HG03064 (cell line): ENCODE data around the gene MAST4.

Source experiments
- ATAC-seq: cut with Tn5 transposase; IDR thresholded peaks from one replicate; pipeline ENCODE4 v1.9.1; 2021; ENCODE audit warnings: low read depth; ENCODE audit not compliant: unreplicated experiment

The MAST4 gene

DNA sequence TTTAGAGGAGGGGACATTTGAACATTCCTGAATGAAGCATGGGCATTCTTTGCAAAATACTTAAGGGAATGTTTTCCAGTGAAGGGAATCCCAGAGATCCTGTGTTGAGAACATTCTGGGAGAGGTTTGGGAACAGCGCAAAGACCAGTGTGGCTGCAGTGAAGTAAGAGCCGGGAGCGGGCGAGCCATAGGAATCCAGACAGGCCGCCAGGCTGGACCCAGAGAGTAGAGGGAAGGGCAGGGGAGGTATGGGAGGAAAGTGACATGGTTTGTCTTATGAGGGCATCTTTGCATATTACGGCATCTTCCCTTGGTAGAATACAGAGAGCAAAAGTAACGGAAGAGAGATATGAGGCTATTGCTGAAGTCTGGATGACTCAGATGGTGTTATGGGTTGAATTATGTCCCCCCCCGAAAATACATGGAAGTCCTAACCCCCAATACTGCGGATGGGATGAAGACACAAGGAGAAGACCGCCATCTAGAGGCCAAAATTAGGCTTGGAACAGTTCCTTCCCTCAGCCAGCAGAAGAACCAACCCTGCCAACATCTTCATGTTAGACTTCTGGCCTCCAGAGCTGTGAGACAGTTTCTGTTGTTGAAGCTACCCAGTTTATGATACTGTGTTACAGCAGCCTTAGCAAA is 268.2 kb downstream of the MAST4 start:
- ATAC-seq = no peak

DNA sequence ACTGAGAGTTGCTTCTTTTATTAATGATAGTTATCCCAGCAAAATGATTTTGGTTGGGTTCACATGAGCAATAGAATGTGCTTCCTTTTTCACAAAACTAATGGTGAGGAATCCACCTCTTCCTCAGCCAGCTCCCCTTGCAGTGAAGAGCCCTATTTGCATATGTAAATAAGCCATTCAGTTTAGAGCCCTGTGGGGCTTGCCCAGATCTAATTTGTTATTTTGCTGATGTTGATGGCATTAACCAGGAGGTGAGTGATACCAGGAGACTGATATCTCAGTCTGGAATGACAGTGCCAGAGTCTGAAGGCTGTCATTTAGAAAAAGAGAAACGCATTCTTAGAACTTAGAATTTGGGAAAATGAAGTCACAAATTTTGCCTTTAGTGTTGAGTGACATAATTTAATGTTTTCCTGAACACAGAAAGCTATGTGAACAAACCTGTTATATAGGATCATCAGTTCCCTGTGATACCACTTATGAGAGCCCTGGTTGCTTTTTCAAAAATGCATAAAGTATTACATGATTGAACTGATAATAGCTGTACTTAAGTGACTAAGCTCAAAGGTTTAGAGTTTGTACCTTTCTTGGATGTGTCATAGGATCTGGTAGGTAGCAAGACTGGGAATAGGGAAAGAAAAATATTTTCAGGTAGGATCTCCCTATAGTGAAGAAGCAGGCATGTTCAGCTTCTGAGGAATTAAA is 271.6 kb downstream of the MAST4 start:
- ATAC-seq = no peak

DNA sequence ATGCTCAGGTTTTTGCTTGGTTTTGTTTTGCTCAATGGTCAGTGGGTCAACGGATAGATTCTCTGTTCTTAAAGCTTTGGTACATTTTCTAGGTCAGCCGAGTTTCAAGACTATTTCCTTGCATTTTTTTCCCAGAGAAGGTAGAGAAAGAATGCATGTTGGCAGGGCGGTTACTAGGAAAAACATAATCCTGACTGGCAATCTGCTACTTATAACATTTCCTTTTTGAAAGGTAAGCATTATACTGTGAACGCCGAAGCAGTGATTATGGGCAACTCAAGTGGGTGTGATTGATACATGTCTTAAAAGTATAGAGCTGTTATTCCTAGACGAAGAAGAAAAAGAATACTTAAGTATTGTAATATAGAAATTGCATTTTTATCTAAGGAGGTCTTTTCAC is 273.2 kb downstream of the MAST4 start:
- ATAC-seq = no peak

DNA sequence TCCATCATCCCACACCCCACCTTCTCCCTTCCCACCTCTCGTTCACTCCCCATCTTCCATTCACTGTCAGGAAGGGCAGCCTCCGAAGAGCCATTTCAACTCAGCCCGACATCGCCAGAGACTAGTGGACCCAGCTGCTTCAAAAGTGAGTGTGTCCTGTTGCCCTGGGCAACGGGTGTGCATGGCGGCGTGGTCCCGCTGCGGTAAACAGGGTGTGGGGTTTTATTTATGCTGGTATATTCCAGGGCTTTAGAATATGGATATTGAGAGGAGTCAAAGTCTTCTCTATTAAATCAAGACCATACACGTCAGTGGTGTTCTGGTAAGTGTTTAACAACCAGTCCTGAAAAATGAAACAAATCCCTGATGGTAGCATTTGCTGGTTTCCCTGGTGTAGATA is 274.5 kb downstream of the MAST4 start:
- no peak for ATAC-seq

DNA sequence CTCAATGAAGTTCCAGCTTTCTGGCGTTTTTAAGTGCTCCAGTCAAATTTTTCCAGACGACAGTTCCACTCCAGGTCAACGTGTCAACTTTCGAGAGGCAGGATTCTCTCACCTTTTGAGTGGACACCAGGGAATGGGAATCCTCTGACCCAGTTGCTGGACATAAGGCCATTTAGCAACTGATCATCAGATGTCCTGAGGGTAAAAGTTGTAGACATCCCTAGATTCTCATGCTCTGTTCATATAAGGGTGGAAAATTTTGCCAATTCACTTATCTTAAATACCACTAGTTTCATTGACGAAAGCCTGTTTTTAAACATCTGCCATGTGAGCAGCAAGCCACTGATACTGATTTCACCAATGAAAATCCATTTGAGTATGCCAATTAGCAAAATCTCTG is 275.5 kb downstream of the MAST4 start:
- no peak for ATAC-seq

DNA sequence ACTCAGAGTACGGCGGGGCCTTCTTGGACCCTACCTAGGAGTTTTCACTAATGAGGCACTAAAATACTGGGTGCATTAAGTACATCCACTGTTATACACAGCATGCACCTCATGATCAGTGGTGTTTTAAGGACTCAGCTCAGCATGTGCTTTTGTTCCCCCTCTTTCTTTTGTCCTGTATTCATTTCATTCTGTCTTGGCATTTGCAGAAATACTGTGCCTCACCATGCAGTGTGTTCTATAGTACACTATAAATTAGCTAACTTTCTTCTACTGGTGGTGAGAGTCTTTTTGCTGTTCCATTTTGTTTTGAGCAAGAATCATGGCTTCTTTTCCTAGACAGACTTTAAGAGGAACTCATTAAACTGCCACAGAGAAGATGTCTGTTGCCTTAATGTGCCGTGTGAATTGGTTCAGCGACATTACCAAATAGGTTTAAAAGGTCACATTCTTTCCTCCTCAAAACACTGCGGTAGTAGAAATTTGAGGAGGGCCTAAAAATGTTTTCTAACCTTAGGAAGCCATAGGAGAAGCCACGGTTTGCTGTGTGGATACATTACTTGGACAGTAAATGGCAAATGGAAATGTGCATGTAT is 276.6 kb downstream of the MAST4 start:
- ATAC-seq = no peak

DNA sequence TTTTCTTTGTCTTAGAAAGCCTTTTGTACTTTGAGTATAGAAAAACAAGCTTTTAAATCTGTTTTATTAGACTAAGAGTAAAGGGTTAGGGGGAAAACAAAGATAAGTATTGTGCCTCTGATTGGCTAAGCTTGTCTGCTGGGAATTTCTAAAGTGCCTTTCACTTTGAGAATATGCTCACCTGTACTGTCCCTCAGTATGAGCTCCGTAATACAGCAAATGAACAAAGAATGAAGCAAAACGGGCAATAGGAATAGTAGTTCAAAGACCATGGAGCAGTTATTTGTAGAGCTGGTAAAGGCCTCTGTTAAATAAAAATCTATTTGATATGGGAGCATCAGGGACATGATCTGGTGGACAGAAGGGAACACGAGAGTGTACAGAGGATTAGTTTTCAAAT is 277.8 kb downstream of the MAST4 start:
- no peak for ATAC-seq

DNA sequence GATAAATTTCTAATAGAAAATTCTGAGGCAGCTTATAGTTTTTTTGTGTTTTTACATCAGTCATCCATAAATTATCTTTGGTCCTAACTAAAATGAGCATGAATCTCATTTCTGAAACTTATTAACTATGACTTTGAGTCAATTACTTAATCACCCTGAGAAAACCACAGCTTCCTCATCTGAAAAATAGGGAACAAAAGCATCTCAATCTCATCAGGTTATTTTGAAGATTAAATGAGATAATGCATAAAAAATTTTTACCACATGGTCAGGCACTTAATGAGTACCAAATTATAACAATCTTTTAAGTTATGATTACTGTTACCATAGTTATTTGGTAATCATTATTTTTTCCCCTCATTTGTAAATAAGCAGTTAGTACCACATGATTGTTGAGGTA is 279.1 kb downstream of the MAST4 start:
- no peak for ATAC-seq

DNA sequence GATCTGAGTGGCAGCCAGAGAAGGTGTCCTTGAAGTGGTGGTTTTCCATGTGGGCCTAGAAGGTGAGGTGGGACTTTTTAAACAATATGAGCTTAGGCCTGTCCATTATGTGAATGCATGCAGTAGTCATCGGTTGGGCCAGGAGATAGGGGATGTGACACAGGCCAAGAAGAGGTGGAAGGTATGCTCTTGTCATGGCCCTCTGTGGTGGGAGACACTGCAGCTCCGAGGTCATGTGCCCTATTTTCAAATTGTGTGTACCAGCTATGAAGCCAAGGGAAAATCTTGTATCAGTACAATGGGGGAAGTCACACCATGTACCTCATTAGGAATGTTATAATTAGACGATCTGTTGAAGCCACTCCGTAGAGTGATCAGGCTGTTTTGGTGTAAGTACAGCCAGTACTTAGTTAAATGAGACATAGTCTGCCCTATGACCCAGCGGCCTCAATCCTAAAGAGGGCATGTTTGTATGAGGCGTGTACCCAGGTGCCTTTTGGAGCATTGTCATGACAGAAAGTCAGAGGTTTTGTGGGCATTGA is 280.1 kb downstream of the MAST4 start:
- ATAC-seq = no peak

DNA sequence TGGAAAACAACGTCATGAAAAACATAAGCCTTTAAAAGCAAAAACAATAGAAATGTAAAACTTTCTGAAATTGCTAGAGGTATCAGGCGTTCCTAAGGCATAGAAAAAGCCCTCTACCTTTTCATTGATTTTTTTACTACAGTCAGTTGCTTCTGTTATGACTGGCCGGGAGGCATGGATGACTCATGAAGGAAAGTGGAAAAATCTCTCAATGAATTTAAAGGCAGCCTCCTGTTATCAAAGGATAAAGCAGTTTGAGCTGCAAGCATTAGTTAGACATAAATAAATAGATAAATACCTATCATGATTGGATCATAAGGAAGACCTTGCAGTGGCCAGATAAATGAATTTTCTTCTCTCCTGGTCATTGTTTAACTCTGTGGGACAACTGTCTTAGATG is 281.6 kb downstream of the MAST4 start:
- ATAC-seq = no peak

DNA sequence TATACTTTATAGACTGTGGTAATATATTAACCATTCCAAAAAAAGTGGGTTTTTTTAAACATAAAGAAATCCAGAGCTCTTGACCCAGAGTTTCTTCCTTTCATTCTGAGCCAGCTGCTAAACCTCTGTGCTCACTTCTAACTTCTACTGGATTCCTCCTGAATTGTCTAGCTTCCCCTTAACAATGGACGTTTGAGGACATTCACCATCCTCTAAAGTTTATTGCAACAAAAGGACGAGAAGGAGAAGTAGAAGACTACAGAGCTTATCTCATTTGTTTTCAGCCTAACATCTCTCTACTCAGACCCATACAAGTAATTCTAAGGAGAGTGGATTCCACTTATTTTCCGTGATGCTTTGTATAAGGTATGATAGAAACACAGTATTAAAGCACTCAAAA is 284.2 kb downstream of the MAST4 start:
- no peak for ATAC-seq

DNA sequence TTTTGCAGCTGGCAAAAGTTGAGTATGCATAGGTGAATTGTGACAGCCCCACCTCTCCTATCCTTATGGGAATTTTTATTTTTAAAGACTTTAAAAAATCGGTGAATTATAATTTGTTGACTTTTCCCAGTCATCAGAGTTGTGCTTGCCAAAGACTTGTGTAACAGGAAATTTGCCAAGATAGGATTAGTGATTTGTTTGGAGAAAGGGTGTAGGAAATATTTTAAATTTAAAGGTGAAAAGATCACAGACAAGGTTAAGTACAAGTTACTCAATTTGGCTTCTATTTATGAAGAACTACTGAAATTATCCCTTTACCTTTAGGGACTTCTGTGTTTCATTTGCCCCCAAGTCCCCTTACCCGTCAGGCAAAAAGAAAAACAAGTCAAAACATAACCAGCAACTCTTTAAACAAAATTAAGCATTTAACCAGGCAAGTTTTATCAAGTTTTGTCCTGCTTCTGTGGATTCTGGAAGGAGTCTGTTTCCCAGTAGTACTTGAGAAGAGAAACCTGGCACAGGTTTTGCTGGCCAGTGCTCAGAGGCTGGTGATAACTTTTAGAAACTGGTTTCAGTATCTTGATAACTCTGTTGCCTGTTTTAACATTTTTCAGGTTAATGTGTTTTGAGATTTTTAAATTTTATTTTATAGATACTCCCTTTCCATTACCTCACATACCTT is 285.4 kb downstream of the MAST4 start:
- no peak for ATAC-seq

DNA sequence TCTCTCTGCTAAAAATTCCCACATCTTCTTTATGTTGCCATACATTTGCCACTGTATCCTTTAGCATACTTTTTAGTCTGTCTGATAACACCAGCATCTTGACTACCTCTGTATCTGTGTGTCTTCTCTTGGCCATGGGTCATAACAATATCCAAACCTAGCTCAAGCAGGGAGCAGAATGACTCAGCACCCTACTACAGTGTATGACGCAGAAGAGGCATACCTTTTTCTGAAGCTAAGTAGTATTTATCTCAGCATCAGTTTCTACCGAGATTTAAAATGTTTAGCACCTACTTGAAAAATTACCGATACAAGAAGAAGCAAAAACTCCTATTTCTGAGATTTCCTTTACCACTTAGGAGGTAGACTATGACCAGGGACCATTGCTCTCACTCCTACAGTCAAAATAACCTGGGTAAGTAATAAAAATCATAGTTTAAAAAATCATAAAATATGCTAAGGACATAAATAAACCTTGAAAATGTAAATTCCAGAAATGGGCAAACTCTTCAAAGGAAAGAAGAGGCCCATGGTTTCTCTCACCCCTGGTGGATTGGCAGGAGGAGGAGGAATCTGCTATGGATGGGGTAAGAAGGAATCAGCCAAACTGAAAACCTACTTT is 286.5 kb downstream of the MAST4 start:
- ATAC-seq = no peak

DNA sequence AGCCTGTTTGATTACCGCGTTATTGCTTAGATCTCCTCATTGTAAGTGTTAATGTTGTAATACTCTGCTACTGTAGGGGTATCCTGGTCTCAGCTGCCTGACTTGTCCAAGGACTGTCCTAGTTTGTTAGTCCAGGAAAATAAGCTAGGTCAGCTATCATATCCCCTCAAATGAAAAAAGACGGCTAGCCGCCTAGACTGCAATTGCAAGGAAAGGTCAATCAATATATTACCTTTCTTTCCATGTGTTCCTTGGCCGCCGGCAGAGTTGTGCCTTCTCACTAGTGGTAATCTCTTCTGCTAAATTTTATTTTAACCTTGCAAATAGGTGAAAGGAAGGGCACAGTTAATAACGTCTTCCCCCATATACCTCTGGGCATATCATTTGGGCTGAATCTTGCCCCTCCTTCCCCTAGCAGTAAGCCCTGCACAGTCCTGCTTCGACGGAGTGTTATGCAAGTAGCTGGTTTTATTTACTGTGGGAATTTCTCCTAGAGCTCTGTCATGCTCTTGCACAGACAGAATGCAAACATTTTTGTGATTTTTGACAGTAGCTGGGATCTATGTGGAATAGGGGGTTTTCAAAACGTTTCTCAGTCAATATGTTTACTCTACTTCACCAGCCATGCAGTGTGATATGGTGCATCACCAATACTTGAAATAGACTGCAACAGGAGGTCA is 288.5 kb downstream of the MAST4 start:
- no peak for ATAC-seq

DNA sequence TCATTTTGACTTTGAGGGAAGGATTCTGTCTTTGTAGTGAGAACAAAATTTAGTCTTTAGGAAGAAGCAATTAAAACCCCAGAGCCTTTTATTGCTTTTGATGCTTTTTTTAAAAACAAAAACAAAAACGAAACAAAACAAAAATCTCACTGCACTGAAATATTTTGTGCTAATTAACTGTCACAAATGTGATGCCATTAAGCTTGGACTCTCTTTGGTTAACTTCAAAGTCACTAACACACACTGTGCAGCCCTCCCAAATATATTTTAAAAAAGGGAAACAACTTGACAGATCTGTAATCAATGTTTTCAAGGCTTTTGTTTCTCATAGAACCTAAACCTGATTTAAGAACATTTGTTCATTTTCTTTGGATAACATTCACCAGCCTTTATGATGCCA is 290.7 kb downstream of the MAST4 start:
- no peak for ATAC-seq

DNA sequence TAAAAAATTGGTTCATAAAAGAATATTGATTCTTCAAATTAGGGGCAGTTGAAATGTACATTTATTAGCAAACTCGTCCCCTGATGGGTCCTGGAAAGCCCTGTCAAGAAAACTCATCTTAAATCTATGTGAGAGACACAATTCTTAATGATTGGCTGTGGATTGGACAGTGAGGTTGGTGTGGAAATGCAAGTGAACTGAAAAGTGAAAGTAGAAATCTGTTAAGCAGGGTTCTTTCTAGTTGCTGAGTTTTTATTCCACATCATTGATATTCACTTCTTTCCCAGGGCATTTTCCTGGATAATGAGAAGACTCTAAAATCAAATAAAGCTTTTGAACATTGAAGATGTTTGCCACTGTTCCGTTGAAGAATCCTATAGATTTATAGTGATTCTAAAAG is 292.4 kb downstream of the MAST4 start:
- no peak for ATAC-seq

DNA sequence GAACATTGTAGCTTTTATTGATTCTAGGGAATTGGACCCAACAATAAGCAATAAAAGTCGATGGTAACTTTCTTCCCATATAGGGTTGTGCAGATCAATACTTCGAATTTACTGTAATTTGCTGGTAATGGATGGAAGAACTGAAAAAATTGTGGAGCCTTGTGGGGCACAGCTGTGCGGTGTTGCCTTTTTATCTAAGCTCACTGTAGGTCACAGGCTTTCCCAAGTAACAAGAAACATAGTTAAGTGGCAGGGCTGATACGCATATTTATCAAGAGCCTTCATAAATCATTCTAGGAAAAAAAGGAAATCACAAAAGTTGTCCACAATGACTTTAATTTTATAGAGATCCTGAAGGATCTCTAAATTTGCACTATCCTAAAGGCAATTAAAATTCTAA is 292.9 kb downstream of the MAST4 start:
- no peak for ATAC-seq

DNA sequence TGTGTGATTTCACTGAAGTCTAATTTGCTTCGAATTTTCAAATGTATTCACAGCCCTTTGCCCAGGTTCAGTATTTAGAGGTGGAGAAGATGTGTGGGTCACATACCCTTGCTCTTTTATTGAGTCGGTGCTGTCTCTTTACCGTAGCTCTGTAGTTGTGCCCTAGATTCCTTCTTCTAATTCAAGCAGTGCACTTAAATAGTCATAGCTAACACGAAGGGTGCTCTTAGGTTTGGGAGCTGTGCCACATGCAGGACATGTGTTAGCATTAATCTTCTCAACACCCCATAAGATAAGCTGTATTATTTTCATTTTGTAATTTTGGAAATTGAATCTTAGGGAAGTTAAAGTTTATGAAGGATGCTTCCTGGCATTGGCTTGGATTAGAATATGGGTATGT is 293.3 kb downstream of the MAST4 start:
- ATAC-seq = no peak

DNA sequence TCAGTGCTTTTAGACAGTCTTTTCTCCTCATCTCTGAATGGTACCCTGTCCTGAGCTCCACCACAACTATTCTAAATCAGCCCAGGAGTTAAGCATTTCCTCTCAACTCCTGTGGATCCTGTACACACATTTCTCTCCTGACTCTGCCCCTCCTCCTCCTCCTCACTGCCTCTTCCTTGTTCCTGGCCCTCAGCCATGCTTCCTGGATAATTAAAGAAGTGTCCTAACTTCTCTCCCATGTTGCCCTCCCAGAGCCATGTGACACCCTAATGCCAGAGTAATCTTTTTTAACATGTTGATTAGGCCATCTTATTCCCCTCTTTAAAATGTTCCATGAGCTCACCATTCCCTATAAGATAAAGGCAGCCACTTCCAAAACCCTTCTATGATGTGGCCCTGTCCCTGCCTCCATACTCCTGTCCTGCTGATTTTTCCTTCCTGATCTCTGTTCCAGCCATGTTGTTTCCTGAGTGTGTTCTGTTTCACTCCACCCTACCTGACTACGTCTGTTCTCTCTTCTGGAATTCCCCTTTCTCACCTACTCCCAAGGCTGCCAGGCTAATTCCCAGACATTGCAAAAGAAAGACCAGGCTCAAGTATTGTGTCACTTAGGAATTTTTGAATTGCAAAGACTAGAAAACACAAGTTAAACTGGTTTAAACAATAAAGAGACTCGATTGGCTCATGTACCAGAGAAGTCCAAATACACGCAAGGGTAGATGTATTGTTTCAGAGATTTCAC is 295.2 kb downstream of the MAST4 start:
- no peak for ATAC-seq

DNA sequence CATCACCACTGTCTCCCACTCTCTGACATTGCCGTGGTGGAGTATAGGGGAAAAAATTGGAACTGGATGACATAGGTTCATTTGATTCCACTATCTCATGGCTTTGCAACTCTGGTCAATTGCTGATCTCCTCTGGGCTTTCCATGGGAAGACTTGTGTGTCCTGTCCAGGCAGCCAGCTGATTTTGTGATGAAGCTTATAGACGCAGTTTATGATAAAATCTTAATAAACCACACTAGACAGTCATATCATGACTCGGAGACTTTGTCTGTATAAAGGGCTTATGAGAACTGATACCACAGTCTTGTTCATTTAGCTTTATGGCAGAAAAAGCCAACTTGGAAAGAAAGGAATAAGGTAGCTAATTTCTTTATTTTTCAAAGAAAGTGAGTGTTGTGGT is 296.5 kb downstream of the MAST4 start:
- no peak for ATAC-seq
